Spleen (tissue), 11 donors: Measurements from ENCODE around the gene CRIP2. TPM values are rescaled to one million over a fixed set of nuclear protein-coding genes. Genes with fewer than 3 reads are reported as not detected.

Experiments used
- DNase-seq: peaks from one replicate; pipeline ENCODE4 v3.0.0-alpha.2; 2020
- H3K27ac ChIP-seq, 8 donors: fragments of 200-600 bp; sonication (generic) in 7 of 8; 1 replicate in 4 of 8; 2 replicates in 4 of 8; pipeline versions ENCODE4 v1.5.0 to v1.8.0; 2016 to 2021; ENCODE audit warnings: inconsistent platforms in 4 of 8, mild to moderate bottlenecking in 4 of 8, moderate library complexity in 1 of 8
- H3K27me3 ChIP-seq, 7 donors: fragments of 200-600 bp; sonication (generic) in 6 of 7; replicated peaks in 1 of 7; 1 replicate in 4 of 7; 2 replicates in 3 of 7; pipeline versions ENCODE4 v1.5.0 to v1.8.0; 2016 to 2021; ENCODE audit warnings: inconsistent platforms in 3 of 7, mild to moderate bottlenecking in 1 of 7
- H3K36me3 ChIP-seq, 6 donors: fragments of 200-600 bp; sonication (generic) in 5 of 6; 1 replicate in 4 of 6; 2 replicates in 2 of 6; pipeline versions ENCODE4 v1.5.0 to v1.8.0; 2016 to 2021; ENCODE audit warnings: inconsistent platforms in 2 of 6
- H3K4me1 ChIP-seq, 6 donors: fragments of 200-600 bp; sonication (generic) in 5 of 6; 1 replicate in 3 of 6; 2 replicates in 3 of 6; pipeline versions ENCODE4 v1.5.0 to v1.8.0; 2016 to 2021; ENCODE audit warnings: inconsistent platforms in 3 of 6
- H3K4me3 ChIP-seq, 8 donors: fragments of 200-600 bp; sonication (generic) in 7 of 8; 1 replicate in 4 of 8; 2 replicates in 4 of 8; pipeline versions ENCODE4 v1.5.0 to v1.8.0; 2016 to 2021; ENCODE audit warnings: inconsistent platforms in 4 of 8, mild to moderate bottlenecking in 4 of 8, moderate library complexity in 2 of 8
- H3K9me3 ChIP-seq, 8 donors: fragments of 200-600 bp; sonication (generic) in 7 of 8; 1 replicate in 4 of 8; 2 replicates in 4 of 8; pipeline versions ENCODE4 v1.5.0 to v1.8.0; 2016 to 2021; ENCODE audit warnings: inconsistent platforms in 4 of 8
- POLR2A ChIP-seq, 3 donors: fragments of 450-650 bp; IDR thresholded peaks; one replicate each; pipeline ENCODE4 v1.5.1; 2017; ENCODE audit warnings: antibody characterized with exemption in 3 of 3, mild to moderate bottlenecking in 1 of 3
- POLR2AphosphoS5 ChIP-seq, 3 donors: sonication (generic); formaldehyde crosslinking; IDR thresholded peaks; one replicate each; pipeline ENCODE4 v1.5.1; 2017; ENCODE audit warnings: antibody characterized with exemption in 3 of 3
- WGBS, 5 donors: extraction: QIAGEN DNeasy Blood & Tissue Kit in 3 of 5; methylation state at CpG; one replicate each; pipeline versions ENCODE4 v1.1.5 to v1.1.7; 2013 to 2018; 5-methylcytosine and 5-hydroxymethylcytosine counted together
- intact Hi-C: fragments of 100-400 bp; cut with DNase I; formaldehyde crosslinking; loops from one replicate; pipeline ENCODE4 v1.15.0; 2023; ENCODE audit warnings: low total_unique reads
- polyA plus RNA-seq, 3 donors: library from polyadenylated mRNA; stranded (reverse); fragments of 200-250 nt; gene quantifications; one replicate each; pipeline ENCODE4 v1.2.1, GENCODE V29; 2013
- total RNA-seq, 7 donors: library from RNA; depleted of rRNA in 3 of 7; stranded (reverse); fragments of >200 nt in 3 of 7; fragmentation: NEBNext Ultra II Directional in 4 of 7; extraction: Animal tissue kit (Norgen Biotek cat#: 25700) in 4 of 7; gene quantifications; one replicate each; pipeline versions ENCODE4 v1.1.0 to v1.2.1, GENCODE V29; 2016 to 2021
- TF ChIP-seq, protein P1 (sequence below), 11 experiments: fragments of 200-600 bp in 7 of 11; fragments of 450-650 bp in 4 of 11; sonication (generic) in 4 of 11; IDR thresholded peaks in 8 of 11; conservative IDR thresholded peaks in 3 of 11; 1 replicate in 7 of 11; 2 replicates in 4 of 11; pipeline versions ENCODE4 v1.4.0 to v1.8.0; 2016 to 2021; ENCODE audit warnings: antibody characterized with exemption in 11 of 11, inconsistent platforms in 4 of 11, mild to moderate bottlenecking in 1 of 11
- donor health status: healthy with polysubstance abuse.
- donor health status: DM: no; HTN: no; CAD: no; lungs with moderate emphysema.
- donor health status: DM: no; HTN: no; CAD: no.
- donor health status: Bipolar disorder and iron deficiency.
- donor health status: healthy.
- donor health status: DM: no; HTN: no; CAD: no.
- donor health status: DM: yes; HTN: yes; CAD: no.

CRIP2 gene
- total and polyA plus RNA-seq, 10 donors, result 68.6 to 181 (median 111) TPM

DNA sequence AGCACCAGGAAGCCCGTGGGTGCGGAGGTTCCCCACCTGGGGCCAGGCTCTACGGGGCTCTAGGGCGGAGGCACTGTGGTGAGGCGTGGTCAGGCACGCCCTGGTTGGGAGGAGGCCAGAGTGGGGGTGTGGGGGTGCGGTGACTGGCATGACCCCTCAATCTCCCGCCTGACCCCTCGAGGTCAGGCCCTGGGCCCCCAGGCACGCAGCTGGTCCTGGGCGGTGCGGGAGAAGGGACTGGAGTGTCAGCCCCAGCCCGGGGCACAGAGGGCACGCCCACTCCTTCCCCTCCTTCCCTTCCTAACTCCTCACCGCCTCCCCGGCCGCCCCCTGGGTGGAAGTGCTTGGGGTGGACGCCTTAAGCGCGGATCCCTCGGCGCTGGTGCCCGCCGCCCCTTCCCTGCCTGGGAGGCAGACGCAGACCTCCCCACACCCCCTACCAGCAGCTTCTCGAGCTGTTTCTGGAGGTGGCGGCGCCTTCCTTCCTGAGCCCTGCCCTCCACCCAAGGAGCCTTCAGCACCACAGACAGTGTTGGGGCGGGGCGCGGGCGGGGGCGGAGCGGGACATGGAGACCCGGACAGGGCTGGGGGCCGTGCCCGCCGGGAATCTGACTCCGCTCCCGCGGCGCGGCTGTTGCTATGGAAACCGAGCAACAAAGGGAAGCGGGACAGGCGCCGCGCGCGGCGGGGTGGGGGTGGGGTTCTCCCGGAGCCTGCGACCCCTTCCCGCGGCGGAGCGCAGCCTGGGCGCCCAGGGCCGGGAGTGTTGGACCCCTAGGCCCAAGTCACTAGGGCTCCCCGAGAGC is 741 bp upstream of the CRIP2 start:
- Histone ChIP-seq H3K4me3 (peak overlapping the region; percentile 59 to 89 (median 70)), H3K4me1 (peaks cover 15 to 89% (median 55%) of the 10 kb centered on the region in 6 donors), H3K36me3 (peaks cover 0 to 34% (median 16%) of the 10 kb centered on the region in 6 donors), H3K27me3 (peaks cover 0 to 61% (median 44%) of the 10 kb centered on the region in 7 donors), H3K27ac (peak overlapping the region in 6 of 8 donors; percentile 26 to 95 (median 78)), H3K9me3 (no peaks in the 10 kb centered on the region)
- intact Hi-C loops, result no loop called here
- DNase-seq, result peak; percentile 89
- TF ChIP-seq POLR2A (IDR thresholded peaks at IDR 0.05), result no peak
- peak in 2 of 3 donors; percentile 30 to 60 for TF ChIP-seq POLR2AphosphoS5 (IDR thresholded peaks at IDR 0.05)
- TF ChIP-seq, protein P1, sequence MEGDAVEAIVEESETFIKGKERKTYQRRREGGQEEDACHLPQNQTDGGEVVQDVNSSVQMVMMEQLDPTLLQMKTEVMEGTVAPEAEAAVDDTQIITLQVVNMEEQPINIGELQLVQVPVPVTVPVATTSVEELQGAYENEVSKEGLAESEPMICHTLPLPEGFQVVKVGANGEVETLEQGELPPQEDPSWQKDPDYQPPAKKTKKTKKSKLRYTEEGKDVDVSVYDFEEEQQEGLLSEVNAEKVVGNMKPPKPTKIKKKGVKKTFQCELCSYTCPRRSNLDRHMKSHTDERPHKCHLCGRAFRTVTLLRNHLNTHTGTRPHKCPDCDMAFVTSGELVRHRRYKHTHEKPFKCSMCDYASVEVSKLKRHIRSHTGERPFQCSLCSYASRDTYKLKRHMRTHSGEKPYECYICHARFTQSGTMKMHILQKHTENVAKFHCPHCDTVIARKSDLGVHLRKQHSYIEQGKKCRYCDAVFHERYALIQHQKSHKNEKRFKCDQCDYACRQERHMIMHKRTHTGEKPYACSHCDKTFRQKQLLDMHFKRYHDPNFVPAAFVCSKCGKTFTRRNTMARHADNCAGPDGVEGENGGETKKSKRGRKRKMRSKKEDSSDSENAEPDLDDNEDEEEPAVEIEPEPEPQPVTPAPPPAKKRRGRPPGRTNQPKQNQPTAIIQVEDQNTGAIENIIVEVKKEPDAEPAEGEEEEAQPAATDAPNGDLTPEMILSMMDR (IDR thresholded peaks at IDR 0.05 in 8 of 11, conservative IDR thresholded peaks at IDR 0.05 in 3 of 11), result no peak
- WGBS, 5 donors, result 0 to 3% (median 1%) methylated on average over 17 to 60 of the region's 60 CpGs

- H3K27me3 ChIP-seq, result peaks cover 0 to 77% (median 44%) of the 10 kb centered on the region in 7 donors
- WGBS, 5 donors, result 3 to 11% (median 6%) methylated on average over 16 to 48 of the region's 48 CpGs
- intact Hi-C loops, result no loop called here
- H3K4me3 ChIP-seq, result peak overlapping the region; percentile 58 to 89 (median 76)
- no peak for DNase-seq
- H3K27ac ChIP-seq, result peak overlapping the region; percentile 74 to 95 (median 89)
- H3K9me3 ChIP-seq, result no peaks in the 10 kb centered on the region
- peaks cover 18 to 94% (median 63%) of the 10 kb centered on the region in 6 donors for H3K4me1 ChIP-seq
- peaks cover 0 to 30% (median 9%) of the 10 kb centered on the region in 6 donors for H3K36me3 ChIP-seq
- peak; percentile 43 to 72 (median 62) for TF ChIP-seq POLR2AphosphoS5 (IDR thresholded peaks at IDR 0.05)
- TF ChIP-seq, protein P1 (IDR thresholded peaks at IDR 0.05 in 8 of 11, conservative IDR thresholded peaks at IDR 0.05 in 3 of 11), result no peak
These were observed 862 bp downstream of the CRIP2 start for GRCh38 chr14:105475269-105476096.

- TF ChIP-seq, protein P1 (IDR thresholded peaks at IDR 0.05 in 8 of 11, conservative IDR thresholded peaks at IDR 0.05 in 3 of 11), result no peak
- TF ChIP-seq POLR2A (IDR thresholded peaks at IDR 0.05) (peak in 1 of 3 donors; percentile 63), POLR2AphosphoS5 (IDR thresholded peaks at IDR 0.05) (peak; percentile 82 to 91 (median 90))
- Histone ChIP-seq H3K36me3 (peaks cover 0 to 22% (median 5%) of the 10 kb centered on the region in 6 donors), H3K27ac (peak overlapping the region; percentile 72 to 95 (median 89)), H3K27me3 (peaks cover 0 to 83% (median 44%) of the 10 kb centered on the region in 7 donors), H3K4me1 (peaks cover 26 to 95% (median 71%) of the 10 kb centered on the region in 6 donors), H3K4me3 (peak overlapping the region; percentile 16 to 89 (median 76)), H3K9me3 (no peaks in the 10 kb centered on the region)
- WGBS, 5 donors, result 26 to 47% (median 42%) methylated on average over 8 to 21 of the region's 21 CpGs
- peak; percentile 90 for DNase-seq
- intact Hi-C loops, result no loop called here
These were observed 1.6 kb downstream of the CRIP2 start for GRCh38 chr14:105476097-105476830.
